ENCODE measurements around the gene P2RX6. TPM values are rescaled to one million over a fixed set of nuclear protein-coding genes. Genes with fewer than 3 reads are reported as not detected.

The P2RX6 gene
- total and polyA plus RNA-seq, 7 donors, result under 0.01 to 2.0 (median 1.1) TPM; not detected in 1

DNA sequence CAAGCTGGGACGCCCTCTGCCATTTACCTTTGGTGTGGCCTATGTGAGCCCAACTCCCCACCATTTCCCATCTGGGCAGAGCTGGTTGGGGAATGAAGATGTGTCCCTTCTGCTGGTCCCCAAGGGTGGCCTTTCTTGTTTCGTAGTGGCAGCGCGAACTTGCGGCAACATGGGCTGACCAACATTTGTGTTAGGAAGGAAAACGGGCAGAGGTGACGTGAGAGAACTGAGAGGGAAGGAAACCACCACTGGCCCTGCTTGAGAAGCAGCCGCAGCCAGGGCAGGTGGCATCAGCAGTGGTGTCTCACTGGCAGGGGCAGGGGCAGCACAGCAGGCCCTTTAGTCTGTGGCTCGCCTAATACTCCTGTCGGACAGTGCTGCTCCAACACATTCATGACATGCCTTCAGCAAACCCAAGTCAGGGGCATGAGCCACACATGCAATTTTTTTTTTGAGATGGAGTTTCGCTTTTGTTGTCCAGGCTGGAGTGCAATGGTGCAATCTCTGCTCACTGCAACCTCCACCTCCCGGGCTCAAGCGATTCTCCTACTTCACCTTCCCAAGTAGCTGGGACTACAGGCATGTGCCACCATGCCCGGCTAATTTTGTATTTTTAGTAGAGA is 60.7 kb downstream of the P2RX6 start:
- Histone ChIP-seq H3K9me3 (no peaks in the 10 kb centered on the region), H3K27ac (no peak overlapping the region), H3K27me3 (peaks cover 0 to 10% (median 0%) of the 10 kb centered on the region in 3 donors), H3K4me1 (no peaks in the 10 kb centered on the region), H3K4me3 (no peak overlapping the region), H3K36me3 (no peaks in the 10 kb centered on the region)
- TF ChIP-seq POLR2AphosphoS5 (IDR thresholded peaks at IDR 0.05), result no peak
- TF ChIP-seq EP300 (IDR thresholded peaks at IDR 0.05), result no peak
- TF ChIP-seq POLR2A (IDR thresholded peaks at IDR 0.05), result no peak
- TF ChIP-seq, protein P1, sequence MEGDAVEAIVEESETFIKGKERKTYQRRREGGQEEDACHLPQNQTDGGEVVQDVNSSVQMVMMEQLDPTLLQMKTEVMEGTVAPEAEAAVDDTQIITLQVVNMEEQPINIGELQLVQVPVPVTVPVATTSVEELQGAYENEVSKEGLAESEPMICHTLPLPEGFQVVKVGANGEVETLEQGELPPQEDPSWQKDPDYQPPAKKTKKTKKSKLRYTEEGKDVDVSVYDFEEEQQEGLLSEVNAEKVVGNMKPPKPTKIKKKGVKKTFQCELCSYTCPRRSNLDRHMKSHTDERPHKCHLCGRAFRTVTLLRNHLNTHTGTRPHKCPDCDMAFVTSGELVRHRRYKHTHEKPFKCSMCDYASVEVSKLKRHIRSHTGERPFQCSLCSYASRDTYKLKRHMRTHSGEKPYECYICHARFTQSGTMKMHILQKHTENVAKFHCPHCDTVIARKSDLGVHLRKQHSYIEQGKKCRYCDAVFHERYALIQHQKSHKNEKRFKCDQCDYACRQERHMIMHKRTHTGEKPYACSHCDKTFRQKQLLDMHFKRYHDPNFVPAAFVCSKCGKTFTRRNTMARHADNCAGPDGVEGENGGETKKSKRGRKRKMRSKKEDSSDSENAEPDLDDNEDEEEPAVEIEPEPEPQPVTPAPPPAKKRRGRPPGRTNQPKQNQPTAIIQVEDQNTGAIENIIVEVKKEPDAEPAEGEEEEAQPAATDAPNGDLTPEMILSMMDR (IDR thresholded peaks at IDR 0.05), result no peak
- no peak for DNase-seq
- intact Hi-C loops (cut with DNase I), result no loop called here
- 93 to 95% methylated on average over 14 of the region's 14 CpGs for WGBS, 2 donors

- no peak overlapping the region for H3K27ac ChIP-seq
- no peak for DNase-seq
- H3K4me1 ChIP-seq, result no peaks in the 10 kb centered on the region
- H3K27me3 ChIP-seq, result peaks cover 0 to 10% (median 0%) of the 10 kb centered on the region in 3 donors
- 85 to 87% methylated on average over 21 of the region's 21 CpGs for WGBS, 2 donors
- H3K4me3 ChIP-seq, result no peak overlapping the region
- H3K9me3 ChIP-seq, result no peaks in the 10 kb centered on the region
- intact Hi-C loops (cut with DNase I), result no loop called here
- no peak for TF ChIP-seq POLR2AphosphoS5 (IDR thresholded peaks at IDR 0.05)
- TF ChIP-seq EP300 (IDR thresholded peaks at IDR 0.05), result no peak
- TF ChIP-seq, protein P1 (IDR thresholded peaks at IDR 0.05), result no peak
- no peak for TF ChIP-seq POLR2A (IDR thresholded peaks at IDR 0.05)
- no peaks in the 10 kb centered on the region for H3K36me3 ChIP-seq
Measured at GRCh38 chr22:21076912-21077625, 62.1 kb downstream of the P2RX6 start.

Small RNA genes within 50 kb of the gene (small RNA-seq; reads per million reads assigned to genes)
- 0 reads per million in 3 donors for gene MIR649

Other genes with a start within 250 kb of the P2RX6 start
- not detected for gene SERPIND1, start 241.1 kb upstream of the P2RX6 start, total RNA-seq
- gene SERPIND1, start 241.1 kb upstream of the P2RX6 start, polyA plus RNA-seq, result under 1 TPM in 1 of 3 donors, not detected in 2; 0.04 TPM
- 100 to 1,000 TPM in 1 of 4 donors, 10 to 100 TPM in 3; 63.5 to 137 (median 75.0) TPM for gene PI4KA, start 156.4 kb upstream of the P2RX6 start, total RNA-seq
- 10 to 100 TPM; 26.1 to 53.7 (median 26.4) TPM for gene PI4KA, start 156.4 kb upstream of the P2RX6 start, polyA plus RNA-seq
- gene SNAP29, start 156.2 kb upstream of the P2RX6 start, total RNA-seq, result 10 to 100 TPM; 20.0 to 25.5 (median 22.8) TPM
- 10 to 100 TPM; 16.2 to 24.0 (median 20.2) TPM for gene SNAP29, start 156.2 kb upstream of the P2RX6 start, polyA plus RNA-seq
- gene CRKL, start 97.8 kb upstream of the P2RX6 start, total RNA-seq, result 10 to 100 TPM; 35.6 to 37.1 (median 36.4) TPM
- 10 to 100 TPM; 16.8 to 25.0 (median 21.3) TPM for gene CRKL, start 97.8 kb upstream of the P2RX6 start, polyA plus RNA-seq
- gene AIFM3, start 47.9 kb upstream of the P2RX6 start, total RNA-seq, result 1 to 10 TPM in 3 of 4 donors, under 1 TPM in 1; 0.66 to 1.9 (median 1.3) TPM
- gene AIFM3, start 47.9 kb upstream of the P2RX6 start, polyA plus RNA-seq, result 100 to 1,000 TPM in 1 of 3 donors, 10 to 100 TPM in 2; 72.6 to 105 (median 91.3) TPM
- gene LZTR1, start 32.9 kb upstream of the P2RX6 start, total RNA-seq, result 10 to 100 TPM; 30.8 to 50.4 (median 35.8) TPM
- gene LZTR1, start 32.9 kb upstream of the P2RX6 start, polyA plus RNA-seq, result 10 to 100 TPM; 10.2 to 40.5 (median 12.5) TPM
- 10 to 100 TPM; 39.2 to 59.4 (median 45.4) TPM for gene THAP7, start 13.0 kb upstream of the P2RX6 start, total RNA-seq
- gene THAP7, start 13.0 kb upstream of the P2RX6 start, polyA plus RNA-seq, result 10 to 100 TPM; 19.9 to 32.0 (median 22.2) TPM
- gene SLC7A4, start 17.4 kb downstream of the P2RX6 start, total RNA-seq, result under 1 TPM in 3 of 4 donors, not detected in 1; 0.16 to 0.71 (median 0.41) TPM
- gene SLC7A4, start 17.4 kb downstream of the P2RX6 start, polyA plus RNA-seq, result 1 to 10 TPM in 2 of 3 donors, under 1 TPM in 1; 0.46 to 2.6 (median 1.2) TPM
- not detected for gene LRRC74B, start 30.8 kb downstream of the P2RX6 start, total RNA-seq
- under 1 TPM in 2 of 3 donors, not detected in 1; under 0.01 to 0.06 TPM for gene LRRC74B, start 30.8 kb downstream of the P2RX6 start, polyA plus RNA-seq